H1 (cell line): ENCODE data around the gene SMARCC1. TPM values are rescaled to one million over a fixed set of nuclear protein-coding genes. Genes with fewer than 3 reads are reported as not detected.

ENCODE experiments used
- CTCF ChIA-PET: fragments of 300-600 bp; sonication (Branson Sonifier 250); formaldehyde crosslinking; loops from one replicate; lab custom pipeline; 2021; ENCODE audit not compliant: partially characterized antibody; lab: Charles Lee
- POLR2A ChIA-PET: fragments of 300-600 bp; sonication (Branson Sonifier 250); formaldehyde crosslinking; loops from one replicate; lab custom pipeline; 2021; ENCODE audit warnings: inconsistent platforms; ENCODE audit not compliant: partially characterized antibody; lab: Charles Lee
- DNase-seq, 2 experiments: peaks; one replicate each; pipeline versions ENCODE4 v3.0.0 to v3.0.0-alpha.2; 2010 to 2022; ENCODE audit warnings: low spot score in 2 of 2, low read depth in 1 of 2, mixed read lengths in 1 of 2
- FAIRE-seq: peaks from 2 replicates; lab custom pipeline; 2011; peaks lifted over from hg19 to GRCh38; lab: Jason Lieb, UNC
- H2AFZ ChIP-seq: 2 replicates; pipeline ENCODE4 v1.8.1; 2012; ENCODE audit warnings: low read length, inconsistent platforms
- H2AK5ac ChIP-seq: 2 replicates; pipeline ENCODE4 v1.6.1; 2013; ENCODE audit warnings: low read depth, low read length
- H2BK120ac ChIP-seq: replicated peaks from 2 replicates; pipeline ENCODE3; 2013; ENCODE audit warnings: low read depth, low read length, inconsistent platforms
- H2BK12ac ChIP-seq: 2 replicates; pipeline ENCODE4 v1.6.1; 2013; ENCODE audit warnings: low read depth, low read length
- H2BK15ac ChIP-seq: 2 replicates; pipeline ENCODE4 v1.6.1; 2013; ENCODE audit warnings: low read length
- H2BK20ac ChIP-seq: 2 replicates; pipeline ENCODE4 v1.6.1; 2013; ENCODE audit warnings: low read length
- H2BK5ac ChIP-seq: 2 replicates; pipeline ENCODE4 v1.6.1; 2013; ENCODE audit warnings: low read depth, low read length
- H3K14ac ChIP-seq: 2 replicates; pipeline ENCODE4 v1.6.1; 2013; ENCODE audit warnings: inconsistent platforms; ENCODE audit not compliant: insufficient read length
- H3K18ac ChIP-seq: 2 replicates; pipeline ENCODE4 v1.6.1; 2013; ENCODE audit warnings: low read length; ENCODE audit errors: extremely low read depth
- H3K23ac ChIP-seq: 2 replicates; pipeline ENCODE4 v1.6.1; 2013; ENCODE audit warnings: inconsistent platforms; ENCODE audit not compliant: insufficient read length
- H3K23me2 ChIP-seq: 2 replicates; pipeline ENCODE4 v1.6.1; 2013; ENCODE audit warnings: low read depth, low read length
- H3K27ac ChIP-seq: 2 replicates; pipeline ENCODE4 v1.6.1; 2011; ENCODE audit warnings: low read depth, low read length, inconsistent platforms
- H3K27me3 ChIP-seq, 4 experiments: replicated peaks in 1 of 4; 1 replicate in 1 of 4; 2 replicates in 3 of 4; pipeline versions ENCODE4 v1.6.1 to v1.8.1; 2011 to 2013; ENCODE audit warnings: low read length in 3 of 4, mild to moderate bottlenecking in 3 of 4, inconsistent platforms in 2 of 4, mixed read lengths in 2 of 4, moderate library complexity in 1 of 4; ENCODE audit not compliant: control insufficient read depth in 3 of 4, insufficient read depth in 3 of 4; ENCODE audit errors: extremely low read depth in 1 of 4
- H3K36me3 ChIP-seq, 4 experiments: 2 replicates each; pipeline versions ENCODE4 v1.6.1 to v1.8.1; 2011 to 2013; ENCODE audit warnings: mild to moderate bottlenecking in 4 of 4, low read length in 3 of 4, moderate library complexity in 2 of 4, control low read depth in 1 of 4, inconsistent platforms in 1 of 4; ENCODE audit not compliant: insufficient read depth in 4 of 4, control insufficient read depth in 2 of 4
- H3K4ac ChIP-seq: replicated peaks from 2 replicates; pipeline ENCODE3; 2013; ENCODE audit warnings: low read length, low read depth, mixed read lengths, inconsistent platforms; ENCODE audit not compliant: insufficient read length
- H3K4me1 ChIP-seq, 4 experiments: replicated peaks in 1 of 4; 1 replicate in 1 of 4; 2 replicates in 3 of 4; pipeline versions ENCODE4 v1.6.1 to v1.8.1; 2011 to 2013; ENCODE audit warnings: low read length in 3 of 4, inconsistent platforms in 2 of 4, mixed read lengths in 1 of 4; ENCODE audit not compliant: insufficient read depth in 4 of 4, control insufficient read depth in 3 of 4
- H3K4me2 ChIP-seq, 2 experiments: 2 replicates each; pipeline versions ENCODE4 v1.6.1 to v1.8.1; 2011 to 2013; ENCODE audit warnings: low read depth in 2 of 2, low read length in 2 of 2, control low read depth in 1 of 2, inconsistent platforms in 1 of 2, mild to moderate bottlenecking in 1 of 2; ENCODE audit not compliant: insufficient read depth in 1 of 2
- H3K4me3 ChIP-seq, 4 experiments: fragments of 200-600, 300-600 bp in 1 of 4; sonication (generic), shearing (Covaris generic), sonication (Bioruptor Twin) in 1 of 4; 2 replicates each; pipeline versions ENCODE4 v1.5.1 to v1.8.1; 2011 to 2016; ENCODE audit warnings: low read length in 4 of 4, low read depth in 3 of 4, control low read depth in 2 of 4, inconsistent platforms in 2 of 4, mild to moderate bottlenecking in 2 of 4, mixed read lengths in 1 of 4, moderate library complexity in 1 of 4; ENCODE audit not compliant: insufficient read depth in 2 of 4; ENCODE audit errors: extremely low read depth in 1 of 4
- H3K56ac ChIP-seq: replicated peaks from 2 replicates; pipeline ENCODE3; 2013; ENCODE audit warnings: low read depth, mild to moderate bottlenecking, mixed read lengths, low read length, inconsistent platforms; ENCODE audit not compliant: insufficient read length
- H3K79me1 ChIP-seq: 2 replicates; pipeline ENCODE4 v1.6.1; 2013; ENCODE audit warnings: low read depth, low read length, control low read depth
- H3K79me2 ChIP-seq, 2 experiments: 2 replicates each; pipeline versions ENCODE4 v1.6.1 to v1.8.1; 2012 to 2013; ENCODE audit warnings: low read length in 2 of 2, mild to moderate bottlenecking in 2 of 2, inconsistent platforms in 1 of 2; ENCODE audit not compliant: insufficient read depth in 2 of 2, control insufficient read depth in 1 of 2
- H3K9ac ChIP-seq, 4 experiments: replicated peaks in 1 of 4; 1 replicate in 1 of 4; 2 replicates in 3 of 4; pipeline versions ENCODE4 v1.6.1 to v1.8.1; 2011 to 2013; ENCODE audit warnings: low read depth in 3 of 4, low read length in 3 of 4, control low read depth in 2 of 4, mild to moderate bottlenecking in 2 of 4, moderate library complexity in 2 of 4, inconsistent platforms in 1 of 4; ENCODE audit errors: extremely low read depth in 1 of 4
- H3K9me3 ChIP-seq, 2 experiments: 2 replicates each; pipeline versions ENCODE4 v1.6.1 to v1.8.1; 2012 to 2013; ENCODE audit warnings: mild to moderate bottlenecking in 2 of 2, moderate library complexity in 2 of 2, control low read depth in 1 of 2, inconsistent platforms in 1 of 2, low read depth in 1 of 2, low read length in 1 of 2, mixed read lengths in 1 of 2; ENCODE audit not compliant: insufficient read depth in 2 of 2
- H4K20me1 ChIP-seq, 2 experiments: replicated peaks in 1 of 2; 2 replicates each; pipeline versions ENCODE3 to v1.8.1; 2011 to 2013; ENCODE audit warnings: inconsistent platforms in 2 of 2, low read length in 2 of 2, mild to moderate bottlenecking in 1 of 2; ENCODE audit not compliant: insufficient read depth in 2 of 2, control insufficient read depth in 1 of 2
- H4K5ac ChIP-seq: 2 replicates; pipeline ENCODE4 v1.6.1; 2013; ENCODE audit warnings: low read length, low read depth, mixed read lengths, inconsistent platforms; ENCODE audit not compliant: insufficient read length
- H4K8ac ChIP-seq: 2 replicates; pipeline ENCODE4 v1.8.0; 2013; ENCODE audit warnings: mild to moderate bottlenecking, moderate library complexity, low read length, inconsistent platforms; ENCODE audit not compliant: insufficient read depth; ENCODE audit errors: extremely low read depth
- H4K91ac ChIP-seq: replicated peaks from 2 replicates; pipeline ENCODE3; 2013; ENCODE audit warnings: low read length, mixed read lengths, inconsistent platforms; ENCODE audit not compliant: insufficient read length
- ATF3 ChIP-seq: IDR thresholded peaks from 2 replicates; pipeline ENCODE4 v1.6.1; 2011; ENCODE audit warnings: low read depth, mild to moderate bottlenecking, low read length; ENCODE audit not compliant: insufficient read depth
- CHD1 ChIP-seq: IDR thresholded peaks from 2 replicates; pipeline ENCODE4 v1.6.1; 2012; ENCODE audit warnings: low read depth, low read length, improper control_type of control experiment
- E2F6 ChIP-seq: IDR thresholded peaks from 2 replicates; pipeline ENCODE4 v1.6.1; 2012; ENCODE audit warnings: inconsistent platforms
- EGR1 ChIP-seq: IDR thresholded peaks from 2 replicates; pipeline ENCODE4 v1.6.1; 2011; ENCODE audit warnings: low read depth, low read length, borderline replicate concordance
- GABPA ChIP-seq: IDR thresholded peaks from 2 replicates; pipeline ENCODE4 v1.6.1; 2011; ENCODE audit warnings: mild to moderate bottlenecking, low read length, moderate library complexity, borderline replicate concordance; ENCODE audit not compliant: insufficient read depth
- GTF2F1 ChIP-seq: IDR thresholded peaks from 2 replicates; pipeline ENCODE4 v1.6.1; 2012; ENCODE audit warnings: low read depth, low read length, improper control_type of control experiment, borderline replicate concordance
- KDM1A ChIP-seq: fragments of 200-600, 300-600 bp; sonication (generic); IDR thresholded peaks from 2 replicates; pipeline ENCODE4 v1.7.1; 2016; ENCODE audit warnings: mild to moderate bottlenecking, low read length, borderline replicate concordance
- MAFK ChIP-seq: IDR thresholded peaks from 2 replicates; pipeline ENCODE4 v1.6.1; 2012; ENCODE audit warnings: low read depth, mild to moderate bottlenecking, improper control_type of control experiment, low read length
- NRF1 ChIP-seq: IDR thresholded peaks from 2 replicates; pipeline ENCODE4 v1.6.1; 2011; ENCODE audit warnings: mild to moderate bottlenecking, low read depth, low read length, improper control_type of control experiment
- RXRA ChIP-seq: IDR thresholded peaks from 2 replicates; pipeline ENCODE4 v1.6.1; 2011; ENCODE audit warnings: low read depth, mild to moderate bottlenecking, low read length, moderate library complexity; ENCODE audit not compliant: insufficient read depth
- SP1 ChIP-seq: IDR thresholded peaks from 2 replicates; pipeline ENCODE4 v1.6.1; 2011; ENCODE audit warnings: low read depth, low read length
- YY1 ChIP-seq: IDR thresholded peaks from 2 replicates; pipeline ENCODE4 v1.6.1; 2011; ENCODE audit warnings: low read depth, mild to moderate bottlenecking, low read length
- WGBS, 2 experiments: shearing (Covaris generic) in 1 of 2; methylation state at CpG; one replicate each; pipeline versions ENCODE4 v1.1.6 to v1.1.7; 2013 to 2015; ENCODE audit warnings: low lambda C conversion rate in 2 of 2, mixed read lengths in 2 of 2, inconsistent platforms in 1 of 2, low coverage in 1 of 2, missing lambda C conversion rate in 1 of 2; ENCODE audit not compliant: insufficient replicate concordance in 2 of 2, insufficient coverage in 1 of 2, insufficient read length in 1 of 2; ENCODE audit errors: extremely low coverage in 1 of 2, missing lambda C conversion rate in 1 of 2; 5-methylcytosine and 5-hydroxymethylcytosine counted together
- polyA plus RNA-seq, 7 experiments: library from polyadenylated mRNA; depleted of rRNA in 3 of 7; stranded (reverse) in 5 of 7; unstranded in 2 of 7; fragments of >200 nt in 5 of 7; fragments of 200-250 nt in 2 of 7; gene quantifications; 1 replicate in 5 of 7; 2 replicates in 1 of 7; 4 replicates in 1 of 7; pipeline versions ENCODE4 v1.2.1 to v1.2.3, GENCODE V29; 2011 to 2013; ENCODE audit warnings: missing spikeins in 2 of 7, mixed read lengths in 2 of 7
- total RNA-seq: library from RNA; stranded (reverse); fragmentation: NEBNext Ultra II Directional; extraction: Animal tissue kit (Norgen Biotek cat#: 25700); gene quantifications from 2 replicates; pipeline ENCODE4 v1.2.1, GENCODE V29; 2021

The SMARCC1 gene
- total and polyA plus RNA-seq, 2 of the 8 experiments (the other 6 are each of a cell fraction or from before 2014, with no cell fraction given) = 64.1 to 335 TPM

DNA sequence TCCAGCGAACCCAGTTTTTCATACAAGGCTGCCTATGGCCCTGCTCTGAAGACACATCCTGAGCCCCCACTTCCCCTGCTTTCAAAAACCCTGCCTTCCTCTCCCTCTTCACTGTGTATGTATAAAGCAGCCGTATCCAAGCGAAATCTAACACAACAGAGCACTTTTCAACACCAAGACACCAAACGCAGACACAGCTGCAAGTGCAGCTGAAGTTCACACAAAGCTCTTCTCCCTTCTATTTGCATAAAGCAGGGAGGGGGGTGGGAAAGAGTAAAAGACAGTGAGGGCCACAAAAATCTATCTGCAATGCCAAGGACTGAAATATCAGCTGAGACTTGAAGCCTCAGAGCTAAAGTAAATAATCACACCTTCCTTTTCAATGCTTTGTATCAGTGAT, 168.0 kb downstream of the SMARCC1 start:
- Histone ChIP-seq H3K18ac (no peak overlapping the region), H2BK15ac (no peak overlapping the region), H3K27me3 (no peaks in the 10 kb centered on the region), H2AK5ac (no peak overlapping the region), H3K4me3 (no peak overlapping the region), H4K20me1 (peaks cover 0 to 3% of the 10 kb centered on the region in 2 experiments), H2AFZ (no peak overlapping the region), H3K79me1 (no peaks in the 10 kb centered on the region), H3K23me2 (no peaks in the 10 kb centered on the region), H3K4ac (no peak overlapping the region), H3K56ac (no peak overlapping the region), H4K8ac (no peak overlapping the region), H3K14ac (no peak overlapping the region), H2BK12ac (no peak overlapping the region), H3K23ac (no peak overlapping the region), H2BK120ac (no peak overlapping the region), H3K79me2 (no peaks in the 10 kb centered on the region), H4K91ac (no peak overlapping the region), H4K5ac (no peak overlapping the region), H2BK20ac (no peak overlapping the region), H3K9ac (no peak overlapping the region), H3K9me3 (no peaks in the 10 kb centered on the region), H3K4me1 (no peaks in the 10 kb centered on the region), H2BK5ac (no peak overlapping the region), H3K4me2 (no peak overlapping the region), H3K27ac (no peak overlapping the region), H3K36me3 (peaks cover 27 to 72% (median 53%) of the 10 kb centered on the region in 4 experiments)
- DNase-seq (no peak), FAIRE-seq (peak; percentile 55)
- CTCF ChIA-PET = interaction anchor here (0.7 to 2.5 kb wide), 3 partner anchors 12 to 92 kb away, joined by 4 to 11 read pairs (median 5); no protein-coding TSS in a partner anchor
- POLR2A ChIA-PET = no interaction called here
- WGBS, 2 experiments = 86% methylated on average over 4 of the region's 4 CpGs; no CpG with 5 or more reads in 1 of the 2 experiments
- no peak for TF ChIP-seq E2F6
- no peak for TF ChIP-seq MAFK
- TF ChIP-seq RXRA = no peak
- TF ChIP-seq KDM1A = no peak
- no peak for TF ChIP-seq GTF2F1
- no peak for TF ChIP-seq EGR1
- no peak for TF ChIP-seq NRF1
- TF ChIP-seq ATF3 = no peak
- TF ChIP-seq CHD1 = no peak
- no peak for TF ChIP-seq YY1
- no peak for TF ChIP-seq SP1
- TF ChIP-seq GABPA = no peak
